Activated T-cell treated with anti-CD3 and anti-CD28 coated beads, Interleukin-2, amount 50 U/mL, for 1 hour (primary cell): ENCODE data around the gene NEDD4L.

Experiments
- DNase-seq: peaks from one replicate; pipeline ENCODE4 v3.0.0-alpha.2; 2020

NEDD4L gene

GRCh38 chr18:58188996-58189395 is 145.0 kb downstream of the NEDD4L start:
- DNase-seq, result no peak

- no peak for DNase-seq
Measured at GRCh38 chr18:58190842-58191530, 147.0 kb downstream of the NEDD4L start.

GRCh38 chr18:58191626-58192025 is 147.6 kb downstream of the NEDD4L start:
- DNase-seq, result no peak

- DNase-seq, result no peak
Measured at GRCh38 chr18:58192519-58192918, 148.5 kb downstream of the NEDD4L start.

- no peak for DNase-seq
Measured at GRCh38 chr18:58194028-58194427, 150.0 kb downstream of the NEDD4L start.

- peak; percentile 29 for DNase-seq
Measured at GRCh38 chr18:58195278-58195765, 151.3 kb downstream of the NEDD4L start.

GRCh38 chr18:58196164-58196563 is 152.1 kb downstream of the NEDD4L start:
- no peak for DNase-seq

- no peak for DNase-seq
Measured at GRCh38 chr18:58196881-58197872, 153.2 kb downstream of the NEDD4L start.

- no peak for DNase-seq
Measured at GRCh38 chr18:58201268-58201667, 157.2 kb downstream of the NEDD4L start.

GRCh38 chr18:58201733-58202730 is 158.0 kb downstream of the NEDD4L start:
- no peak for DNase-seq

- DNase-seq, result no peak
Measured at GRCh38 chr18:58204776-58205442, 160.9 kb downstream of the NEDD4L start.

- DNase-seq, result no peak
Measured at GRCh38 chr18:58205443-58206160, 161.6 kb downstream of the NEDD4L start.

GRCh38 chr18:58207520-58208152 is 163.6 kb downstream of the NEDD4L start:
- no peak for DNase-seq

- DNase-seq, result no peak
Measured at GRCh38 chr18:58208207-58208932, 164.3 kb downstream of the NEDD4L start.

GRCh38 chr18:58209326-58209725 is 165.3 kb downstream of the NEDD4L start:
- DNase-seq, result no peak

- no peak for DNase-seq
Measured at GRCh38 chr18:58211510-58211909, 167.5 kb downstream of the NEDD4L start.

GRCh38 chr18:58212274-58212673 is 168.2 kb downstream of the NEDD4L start:
- DNase-seq, result no peak

GRCh38 chr18:58213440-58213839 is 169.4 kb downstream of the NEDD4L start:
- DNase-seq, result no peak

- no peak for DNase-seq
Measured at GRCh38 chr18:58215011-58215410, 171.0 kb downstream of the NEDD4L start.

GRCh38 chr18:58216071-58216481 is 172.1 kb downstream of the NEDD4L start:
- DNase-seq, result no peak
